ENCODE measurements around the gene TLK1. TPM values are rescaled to one million over a fixed set of nuclear protein-coding genes. Genes with fewer than 3 reads are reported as not detected.

Gene TLK1
- total and polyA plus RNA-seq, 2 donors (not counting 3 experiments of a cell fraction or from before 2014, with no cell fraction given): 5.8 to 62.7 TPM

DNA sequence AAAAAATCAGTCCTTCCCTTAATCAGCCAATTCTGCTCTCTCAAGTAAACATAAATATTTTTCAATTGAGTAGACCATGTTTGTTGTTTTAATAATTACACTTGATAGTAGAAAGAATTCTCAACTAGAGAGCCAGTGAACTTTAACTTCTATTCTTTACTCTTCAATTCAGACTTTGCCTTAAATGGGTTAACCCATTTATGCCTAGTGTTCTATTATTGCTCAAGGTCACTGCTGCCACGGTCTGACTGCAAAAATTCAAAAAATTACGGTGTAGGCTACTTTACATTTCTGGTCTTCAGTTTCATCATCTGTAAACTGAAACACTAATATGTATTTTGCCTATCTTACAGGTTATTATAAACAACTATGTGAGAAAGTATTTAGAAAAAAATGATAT, 103.1 kb downstream of the TLK1 start:
- ChIA-PET POLR2A (no interaction called here), CTCF (interaction anchor here (1.8 kb wide), 1 partner anchor 30 kb away, joined by 9 read pairs; no protein-coding TSS in a partner anchor)
- peaks cover 5 to 6% of the 10 kb centered on the region in 2 experiments for H3K36me3 ChIP-seq (ENCODE audit: control insufficient read depth in 2 of 2, extremely low read depth in 1 of 2, insufficient read depth in 2 of 2, low read length in 2 of 2)
- H3K27ac ChIP-seq (ENCODE audit: insufficient read depth, low read depth, low read length): no peak overlapping the region
- DNase-seq (ENCODE audit: low read depth, low spot score): no peak
- no peaks in the 10 kb centered on the region for H3K27me3 ChIP-seq (ENCODE audit: control insufficient read depth in 2 of 2, insufficient read depth in 2 of 2, low read length in 2 of 2)
- FAIRE-seq: no peak
- H3K4me3 ChIP-seq (replicated peaks in 1 of 3; ENCODE audit: insufficient read depth in 1 of 3, low read depth in 1 of 3, low read length in 3 of 3): no peak overlapping the region
- H2AFZ ChIP-seq (ENCODE audit: low read depth, low read length): no peak overlapping the region
- H3K79me2 ChIP-seq (ENCODE audit: control insufficient read depth, insufficient read depth, low read length): peaks cover 2% of the 10 kb centered on the region
- H4K20me1 ChIP-seq (replicated peaks; ENCODE audit: control insufficient read depth, extremely low read depth, insufficient read depth, low read length): no peaks in the 10 kb centered on the region
- dilution Hi-C loops (cut with MboI; ENCODE audit: extremely low pct_ligation_motif_present, low sequenced_read_pairs) (no loop called here), intact Hi-C loops (cut with micrococcal nuclease) (no loop called here)
- no peak overlapping the region for H3K9ac ChIP-seq (replicated peaks; ENCODE audit: extremely low read depth, insufficient read depth, low read length)
- no peaks in the 10 kb centered on the region for H3K9me3 ChIP-seq (replicated peaks; ENCODE audit: control insufficient read depth, insufficient read depth, low read length)
- no peaks in the 10 kb centered on the region for H3K9me1 ChIP-seq (replicated peaks; ENCODE audit: control insufficient read depth, extremely low read depth, insufficient read depth, low read length)
- TF ChIP-seq MYC (IDR thresholded peaks at IDR 0.05; ENCODE audit: low read depth, low read length): no peak
- TF ChIP-seq POLR2A (IDR thresholded peaks at IDR 0.05; ENCODE audit: low read depth, low read length): no peak
- no peak for TF ChIP-seq GATA2 (IDR thresholded peaks at IDR 0.05; ENCODE audit: insufficient read depth, insufficient read length, low read depth, low read length)
- no peak for TF ChIP-seq JUN (IDR thresholded peaks at IDR 0.05; ENCODE audit: borderline replicate concordance, insufficient read depth, insufficient read length, low read depth)
- TF ChIP-seq, protein P1, sequence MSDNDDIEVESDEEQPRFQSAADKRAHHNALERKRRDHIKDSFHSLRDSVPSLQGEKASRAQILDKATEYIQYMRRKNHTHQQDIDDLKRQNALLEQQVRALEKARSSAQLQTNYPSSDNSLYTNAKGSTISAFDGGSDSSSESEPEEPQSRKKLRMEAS (IDR thresholded peaks at IDR 0.05; ENCODE audit: insufficient read depth, insufficient read length): no peak
- TF ChIP-seq, protein P2, sequence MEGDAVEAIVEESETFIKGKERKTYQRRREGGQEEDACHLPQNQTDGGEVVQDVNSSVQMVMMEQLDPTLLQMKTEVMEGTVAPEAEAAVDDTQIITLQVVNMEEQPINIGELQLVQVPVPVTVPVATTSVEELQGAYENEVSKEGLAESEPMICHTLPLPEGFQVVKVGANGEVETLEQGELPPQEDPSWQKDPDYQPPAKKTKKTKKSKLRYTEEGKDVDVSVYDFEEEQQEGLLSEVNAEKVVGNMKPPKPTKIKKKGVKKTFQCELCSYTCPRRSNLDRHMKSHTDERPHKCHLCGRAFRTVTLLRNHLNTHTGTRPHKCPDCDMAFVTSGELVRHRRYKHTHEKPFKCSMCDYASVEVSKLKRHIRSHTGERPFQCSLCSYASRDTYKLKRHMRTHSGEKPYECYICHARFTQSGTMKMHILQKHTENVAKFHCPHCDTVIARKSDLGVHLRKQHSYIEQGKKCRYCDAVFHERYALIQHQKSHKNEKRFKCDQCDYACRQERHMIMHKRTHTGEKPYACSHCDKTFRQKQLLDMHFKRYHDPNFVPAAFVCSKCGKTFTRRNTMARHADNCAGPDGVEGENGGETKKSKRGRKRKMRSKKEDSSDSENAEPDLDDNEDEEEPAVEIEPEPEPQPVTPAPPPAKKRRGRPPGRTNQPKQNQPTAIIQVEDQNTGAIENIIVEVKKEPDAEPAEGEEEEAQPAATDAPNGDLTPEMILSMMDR (IDR thresholded peaks at IDR 0.05; ENCODE audit: extremely low read depth in 1 of 2, insufficient read depth in 1 of 2, low read depth in 1 of 2, low read length in 2 of 2): no peak
- no peak for TF ChIP-seq POLR2AphosphoS5 (IDR thresholded peaks at IDR 0.05; ENCODE audit: insufficient read depth, low read depth, low read length)
- no peak for TF ChIP-seq FOS (IDR thresholded peaks at IDR 0.05; ENCODE audit: borderline replicate concordance, insufficient read depth, low read length)
- no peak for TF ChIP-seq EZH2 (IDR thresholded peaks at IDR 0.05; ENCODE audit: borderline replicate concordance, low read depth, low read length, severe bottlenecking)
- no peaks in the 10 kb centered on the region for H3K4me1 ChIP-seq (ENCODE audit: control insufficient read depth, extremely low read depth, insufficient read depth, low read length)
- no TSS peak for BruUV-seq (replicated peaks)
- no peak overlapping the region for H3K4me2 ChIP-seq (ENCODE audit: insufficient read depth, low read length)

All from endothelial cell of umbilical vein (primary cell).